Choroid plexus epithelial cell (primary cell): Measurements from ENCODE around the gene KIR3DL2.
"Not testable (repeated sequence)": the region's sequence is repeated elsewhere in the genome, so short reads cannot be mapped to it uniquely, and the experiment has no call there.

Experiments used
- DNase-seq: peaks from one replicate; pipeline ENCODE4 v3.0.0-alpha.2; 2010; ENCODE audit warnings: low read depth
- H3K4me3 ChIP-seq: 2 replicates; pipeline ENCODE4 v1.5.1; 2011; ENCODE audit warnings: low read depth, mild to moderate bottlenecking, control low read depth, low read length, moderate library complexity
- TF ChIP-seq, protein P1 (sequence below): conservative IDR thresholded peaks from 2 replicates; pipeline ENCODE4 v1.5.1; 2011; ENCODE audit warnings: low read depth, mild to moderate bottlenecking, control low read depth, inconsistent platforms, low read length, moderate library complexity

Gene KIR3DL2

DNA sequence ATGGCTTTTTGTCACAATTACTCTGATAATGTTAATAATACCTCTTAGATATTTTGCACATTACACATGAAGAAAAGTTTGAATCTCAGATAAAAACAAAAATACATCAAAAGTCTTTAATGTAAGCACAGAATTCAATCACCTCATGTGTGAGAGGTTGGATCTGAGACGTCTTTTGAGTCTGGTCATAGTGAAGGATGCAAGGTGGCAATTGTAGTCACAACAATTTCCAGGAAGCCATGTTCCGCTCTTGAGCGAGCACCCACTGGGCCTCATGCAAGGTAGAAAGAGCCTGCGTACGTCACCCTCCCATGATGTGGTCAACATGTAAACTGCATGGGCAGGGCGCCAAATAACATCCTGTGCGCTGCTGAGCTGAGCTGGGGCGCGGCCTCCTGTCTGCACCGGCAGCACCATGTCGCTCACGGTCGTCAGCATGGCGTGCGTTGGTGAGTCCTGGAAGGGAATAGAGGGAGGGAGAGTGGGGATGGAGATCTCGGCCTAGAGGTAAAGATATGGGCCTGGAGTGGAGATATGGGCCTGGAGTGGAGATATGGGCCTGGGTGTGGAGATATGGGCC is at the start of gene KIR3DL2:
Gene KIR3DL2, plus strand, starts transcription at position 383 of the 580 bp plus-strand sequence. Its CDS starts 33 bp downstream, at position 416.
- DNase-seq, H3K4me3 ChIP-seq: not testable (repeated sequence)

DNA sequence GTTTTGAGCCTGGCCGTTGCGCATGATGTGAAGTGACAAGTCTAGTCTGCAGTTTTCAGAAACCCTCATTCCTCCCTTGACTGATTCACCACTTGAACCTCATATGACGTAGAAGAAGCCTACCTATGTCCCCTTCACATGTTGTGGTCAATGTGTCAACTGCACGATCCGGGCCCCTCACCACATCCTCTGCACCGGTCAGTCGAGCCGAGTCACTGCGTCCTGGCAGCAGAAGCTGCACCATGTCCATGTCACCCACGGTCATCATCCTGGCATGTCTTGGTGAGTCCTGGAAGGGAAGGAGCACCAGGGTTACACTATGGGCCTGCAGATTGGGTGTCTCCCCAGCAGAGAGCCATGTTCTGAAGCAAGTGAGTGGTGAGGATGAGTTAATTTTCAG is 46.8 kb upstream of the KIR3DL2 start, which contains the start of gene KIR2DL4:
Gene KIR2DL4, plus strand, starts transcription at position 201 of the 400 bp plus-strand sequence. Its CDS starts 42 bp downstream, at position 243.
- TF ChIP-seq, protein P1, sequence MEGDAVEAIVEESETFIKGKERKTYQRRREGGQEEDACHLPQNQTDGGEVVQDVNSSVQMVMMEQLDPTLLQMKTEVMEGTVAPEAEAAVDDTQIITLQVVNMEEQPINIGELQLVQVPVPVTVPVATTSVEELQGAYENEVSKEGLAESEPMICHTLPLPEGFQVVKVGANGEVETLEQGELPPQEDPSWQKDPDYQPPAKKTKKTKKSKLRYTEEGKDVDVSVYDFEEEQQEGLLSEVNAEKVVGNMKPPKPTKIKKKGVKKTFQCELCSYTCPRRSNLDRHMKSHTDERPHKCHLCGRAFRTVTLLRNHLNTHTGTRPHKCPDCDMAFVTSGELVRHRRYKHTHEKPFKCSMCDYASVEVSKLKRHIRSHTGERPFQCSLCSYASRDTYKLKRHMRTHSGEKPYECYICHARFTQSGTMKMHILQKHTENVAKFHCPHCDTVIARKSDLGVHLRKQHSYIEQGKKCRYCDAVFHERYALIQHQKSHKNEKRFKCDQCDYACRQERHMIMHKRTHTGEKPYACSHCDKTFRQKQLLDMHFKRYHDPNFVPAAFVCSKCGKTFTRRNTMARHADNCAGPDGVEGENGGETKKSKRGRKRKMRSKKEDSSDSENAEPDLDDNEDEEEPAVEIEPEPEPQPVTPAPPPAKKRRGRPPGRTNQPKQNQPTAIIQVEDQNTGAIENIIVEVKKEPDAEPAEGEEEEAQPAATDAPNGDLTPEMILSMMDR, result no peak
- no peak within 1 kb of the TSS for H3K4me3 ChIP-seq
- no peak for DNase-seq

DNA sequence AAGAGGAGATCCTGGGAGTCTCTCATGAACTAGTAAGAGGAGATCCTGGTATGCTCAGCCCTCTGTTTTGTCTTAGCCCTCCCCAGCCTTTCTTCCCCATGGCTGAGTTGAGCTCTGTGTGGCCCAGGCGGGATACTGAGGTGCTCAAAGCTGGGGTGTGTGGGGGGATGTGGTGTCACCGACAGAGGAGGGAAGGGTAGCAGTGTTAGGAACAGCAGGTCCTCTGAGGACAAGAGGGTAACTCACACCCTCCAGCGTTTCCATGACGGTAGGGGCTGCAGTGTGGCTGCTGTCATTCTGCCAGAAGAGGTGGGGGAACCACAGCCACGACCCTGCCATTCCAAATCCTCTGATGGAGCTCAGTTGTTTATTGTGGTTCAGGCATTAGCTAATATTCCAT is 46.1 kb upstream of the KIR3DL2 start:
- TF ChIP-seq, protein P1, result no peak
- DNase-seq, result no peak
- no peak overlapping the region for H3K4me3 ChIP-seq

DNA sequence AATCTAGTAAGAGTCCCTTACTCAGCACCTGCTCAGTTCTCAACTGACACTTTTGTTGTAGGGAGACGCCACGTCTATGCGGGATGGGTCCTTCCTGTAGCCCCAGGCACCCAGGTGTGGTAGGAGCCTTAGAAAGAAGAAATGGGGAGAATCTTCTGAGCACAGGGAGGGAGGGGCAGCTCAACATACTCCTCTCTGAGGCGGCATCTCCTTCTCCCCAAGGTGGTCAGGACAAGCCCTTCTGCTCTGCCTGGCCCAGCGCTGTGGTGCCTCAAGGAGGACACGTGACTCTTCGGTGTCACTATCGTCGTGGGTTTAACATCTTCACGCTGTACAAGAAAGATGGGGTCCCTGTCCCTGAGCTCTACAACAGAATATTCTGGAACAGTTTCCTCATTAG is 45.7 kb upstream of the KIR3DL2 start:
- no peak for DNase-seq
- TF ChIP-seq, protein P1, result no peak
- H3K4me3 ChIP-seq, result no peak overlapping the region

DNA sequence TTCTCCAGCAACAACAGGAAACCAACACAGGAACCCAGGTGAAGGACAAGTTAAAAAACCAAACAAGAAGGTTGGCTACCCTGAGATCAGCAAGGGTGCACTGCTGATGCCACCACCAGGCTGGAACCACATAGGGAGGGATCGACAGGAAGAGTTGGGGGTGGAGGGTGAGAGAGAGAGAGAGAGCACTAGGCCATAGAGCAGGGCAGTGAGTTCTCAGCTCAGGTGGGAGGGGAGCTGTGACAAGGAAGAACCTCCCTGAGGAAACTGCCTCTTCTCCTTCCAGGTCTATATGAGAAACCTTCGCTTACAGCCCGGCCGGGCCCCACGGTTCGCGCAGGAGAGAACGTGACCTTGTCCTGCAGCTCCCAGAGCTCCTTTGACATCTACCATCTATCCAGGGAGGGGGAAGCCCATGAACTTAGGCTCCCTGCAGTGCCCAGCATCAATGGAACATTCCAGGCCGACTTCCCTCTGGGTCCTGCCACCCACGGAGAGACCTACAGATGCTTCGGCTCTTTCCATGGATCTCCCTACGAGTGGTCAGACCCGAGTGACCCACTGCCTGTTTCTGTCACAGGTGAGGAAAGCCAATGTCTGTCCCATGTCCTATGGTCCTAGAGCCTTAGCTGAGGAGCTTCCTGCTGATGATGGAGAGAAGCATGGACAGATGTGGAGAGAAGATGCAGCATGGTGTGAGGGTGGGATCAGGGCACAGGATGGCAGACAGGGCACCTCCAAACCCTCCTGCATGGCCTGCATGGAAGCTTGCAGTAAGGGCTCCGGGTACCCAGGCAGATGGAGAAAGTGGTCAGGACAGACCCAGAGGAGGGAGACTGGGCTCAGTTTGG is 44.4 kb upstream of the KIR3DL2 start:
- no peak overlapping the region for H3K4me3 ChIP-seq
- no peak for DNase-seq
- TF ChIP-seq, protein P1, result no peak

DNA sequence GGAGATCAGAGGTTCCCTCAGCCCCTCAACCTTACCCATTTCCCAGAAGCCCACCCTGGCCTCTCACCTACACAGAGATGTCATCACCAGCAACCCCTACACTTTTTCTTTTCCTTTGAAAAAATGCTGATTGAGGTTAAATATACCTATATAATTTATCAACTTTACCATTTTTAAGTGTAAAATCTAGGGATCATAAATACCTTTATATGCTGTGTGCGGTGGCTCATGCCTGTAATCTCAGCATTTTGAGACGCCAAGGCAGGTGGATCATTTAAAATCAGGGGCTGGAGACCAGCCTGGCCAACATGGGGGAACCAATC is 43.8 kb upstream of the KIR3DL2 start:
- H3K4me3 ChIP-seq, result no peak overlapping the region
- DNase-seq, result no peak
- TF ChIP-seq, protein P1, result no peak

DNA sequence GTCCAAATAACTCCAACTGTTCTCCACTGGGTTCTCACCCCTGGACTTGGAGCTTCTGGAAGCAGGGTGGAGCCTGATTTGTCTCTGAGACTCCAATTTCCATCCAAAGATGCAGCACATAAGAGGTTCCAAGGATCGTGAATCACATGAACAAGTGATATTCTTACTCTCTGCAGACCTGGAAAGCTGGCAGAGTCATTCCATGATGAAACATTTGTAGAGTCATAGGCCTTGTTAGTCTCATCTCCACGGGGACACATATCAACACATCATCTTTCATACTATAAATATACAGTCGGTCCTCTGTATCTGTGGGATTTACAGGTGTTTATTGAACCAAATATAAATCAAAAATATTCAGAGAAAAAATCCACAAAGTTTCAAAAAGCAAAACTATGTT is 35.7 kb upstream of the KIR3DL2 start:
- DNase-seq, H3K4me3 ChIP-seq: not testable (repeated sequence)

DNA sequence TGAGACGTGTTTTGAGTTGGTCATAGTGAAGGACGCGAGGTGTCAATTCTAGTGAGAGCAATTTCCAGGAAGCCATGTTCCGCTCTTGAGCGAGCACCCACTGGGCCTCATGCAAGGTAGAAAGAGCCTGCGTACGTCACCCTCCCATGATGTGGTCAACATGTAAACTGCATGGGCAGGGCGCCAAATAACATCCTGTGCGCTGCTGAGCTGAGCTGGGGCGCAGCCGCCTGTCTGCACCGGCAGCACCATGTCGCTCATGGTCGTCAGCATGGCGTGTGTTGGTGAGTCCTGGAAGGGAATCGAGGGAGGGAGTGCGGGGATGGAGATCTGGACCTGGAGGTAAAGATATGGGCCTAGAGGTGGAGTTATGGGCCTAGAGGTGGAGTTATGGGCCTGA is 34.0 kb upstream of the KIR3DL2 start, which contains the start of gene KIR3DL1:
Gene KIR3DL1, plus strand, starts transcription at position 218 of the 400 bp plus-strand sequence.
- not testable (repeated sequence) for DNase-seq, H3K4me3 ChIP-seq
